HG03469 (cell line): ENCODE data around the gene XPO4.
"Not testable (repeated sequence)": the region's sequence is repeated elsewhere in the genome, so short reads cannot be mapped to it uniquely, and the experiment has no call there.

ENCODE experiments used
- ATAC-seq: cut with Tn5 transposase; IDR thresholded peaks from one replicate; pipeline ENCODE4 v1.9.1; 2021; ENCODE audit warnings: mild to moderate bottlenecking, moderate library complexity, moderate number of reproducible peaks; ENCODE audit not compliant: unreplicated experiment

Gene XPO4

GRCh38 chr13:20789665-20790064, 112.9 kb downstream of the XPO4 start:
- ATAC-seq = no peak

GRCh38 chr13:20788312-20788711, 114.2 kb downstream of the XPO4 start:
- no peak for ATAC-seq

- no peak for ATAC-seq
Observed at GRCh38 chr13:20787180-20787579, 115.4 kb downstream of the XPO4 start.

- no peak for ATAC-seq
Observed at GRCh38 chr13:20782116-20782708, 120.3 kb downstream of the XPO4 start.

- no peak for ATAC-seq
Observed at GRCh38 chr13:20780317-20780716, 122.2 kb downstream of the XPO4 start.

GRCh38 chr13:20779405-20779804, 123.1 kb downstream of the XPO4 start:
- ATAC-seq = no peak

- no peak for ATAC-seq
Observed at GRCh38 chr13:20778311-20778710, 124.2 kb downstream of the XPO4 start.

GRCh38 chr13:20776751-20777150, 125.8 kb downstream of the XPO4 start:
- ATAC-seq = no peak

GRCh38 chr13:20775961-20776360, 126.6 kb downstream of the XPO4 start:
- ATAC-seq = no peak

- no peak for ATAC-seq
Observed at GRCh38 chr13:20774746-20775145, 127.8 kb downstream of the XPO4 start.

GRCh38 chr13:20773194-20774080, 129.1 kb downstream of the XPO4 start, which contains the start of gene EEF1AKMT1:
EEF1AKMT1 (minus strand) TSS chr13:20773961; CDS start chr13:20757598, 16,363 bp downstream.
- peak; percentile 83 for ATAC-seq

GRCh38 chr13:20772401-20773131, 130.0 kb downstream of the XPO4 start:
- no peak for ATAC-seq

GRCh38 chr13:20769834-20770233, 132.7 kb downstream of the XPO4 start:
- no peak for ATAC-seq

GRCh38 chr13:20769091-20769490, 133.5 kb downstream of the XPO4 start:
- no peak for ATAC-seq

- no peak for ATAC-seq
Observed at GRCh38 chr13:20767309-20767943, 135.1 kb downstream of the XPO4 start.

GRCh38 chr13:20760872-20761271, 141.7 kb downstream of the XPO4 start:
- no peak for ATAC-seq

- no peak for ATAC-seq
Observed at GRCh38 chr13:20754009-20754408, 148.5 kb downstream of the XPO4 start.

GRCh38 chr13:20749377-20749776, 153.2 kb downstream of the XPO4 start:
- no peak for ATAC-seq

GRCh38 chr13:20743830-20744404, 158.6 kb downstream of the XPO4 start:
- not testable (repeated sequence) for ATAC-seq

GRCh38 chr13:20740021-20740420, 162.5 kb downstream of the XPO4 start:
- no peak for ATAC-seq

- no peak for ATAC-seq
Observed at GRCh38 chr13:20738616-20739015, 163.9 kb downstream of the XPO4 start.
